HCEC 1CT (cell line): ENCODE results near the gene NCSTN.
A peak's percentile ranks its signal among the peaks of the same experiment; 100 is the strongest.

ENCODE experiments used
- DNase-seq: peaks from one replicate; pipeline ENCODE4 v3.0.0-alpha.2; 2017

The NCSTN gene

GRCh38 chr1:160342953-160343869 lies at the start of gene NCSTN, which contains the start of gene COPA:
NCSTN (plus strand) TSS chr1:160343383; CDS start chr1:160343397, 14 bp downstream.
COPA (minus strand) TSS chr1:160343250; CDS start chr1:160343170, 80 bp downstream.
- peak; percentile 94 for DNase-seq

GRCh38 chr1:160296036-160296435 lies 47.1 kb upstream of the NCSTN start:
- DNase-seq = no peak

- DNase-seq = no peak
Observed at GRCh38 chr1:160300173-160300572, 43.0 kb upstream of the NCSTN start.

GRCh38 chr1:160307118-160307791 lies 35.9 kb upstream of the NCSTN start:
- DNase-seq = no peak

- DNase-seq = no peak
Observed at GRCh38 chr1:160308451-160309184, 34.6 kb upstream of the NCSTN start.

- DNase-seq = peak; percentile 14
Observed at GRCh38 chr1:160309185-160309557, 34.0 kb upstream of the NCSTN start.

GRCh38 chr1:160309571-160309970 lies 33.6 kb upstream of the NCSTN start:
- DNase-seq = no peak

- no peak for DNase-seq
Observed at GRCh38 chr1:160315359-160315758, 27.8 kb upstream of the NCSTN start.

GRCh38 chr1:160322831-160323230 lies 20.4 kb upstream of the NCSTN start:
- no peak for DNase-seq

GRCh38 chr1:160325252-160325651 lies 17.9 kb upstream of the NCSTN start:
- no peak for DNase-seq

- no peak for DNase-seq
Observed at GRCh38 chr1:160326418-160326817, 16.8 kb upstream of the NCSTN start.

GRCh38 chr1:160328184-160328583 lies 15.0 kb upstream of the NCSTN start:
- DNase-seq = no peak

- no peak for DNase-seq
Observed at GRCh38 chr1:160330119-160330518, 13.1 kb upstream of the NCSTN start.

GRCh38 chr1:160332516-160332915 lies 10.7 kb upstream of the NCSTN start:
- DNase-seq = no peak

- DNase-seq = no peak
Observed at GRCh38 chr1:160338580-160338979, 4.6 kb upstream of the NCSTN start.

GRCh38 chr1:160340146-160340545 lies 3.0 kb upstream of the NCSTN start:
- no peak for DNase-seq

- DNase-seq = no peak
Observed at GRCh38 chr1:160340866-160341265, 2.3 kb upstream of the NCSTN start.

GRCh38 chr1:160342526-160342925 lies 657 bp upstream of the NCSTN start:
- peak; percentile 22 for DNase-seq

- no peak for DNase-seq
Observed at GRCh38 chr1:160344241-160344640, 1.1 kb downstream of the NCSTN start.

- DNase-seq = no peak
Observed at GRCh38 chr1:160344936-160345335, 1.8 kb downstream of the NCSTN start.

- DNase-seq = no peak
Observed at GRCh38 chr1:160346463-160346862, 3.3 kb downstream of the NCSTN start.

GRCh38 chr1:160346958-160347357 lies 3.8 kb downstream of the NCSTN start:
- no peak for DNase-seq

- DNase-seq = no peak
Observed at GRCh38 chr1:160351629-160352028, 8.4 kb downstream of the NCSTN start.
